Measurements from ENCODE around the gene CERS6. TPM values are rescaled to one million over a fixed set of nuclear protein-coding genes. Genes with fewer than 3 reads are reported as not detected.

Gene CERS6
- polyA plus RNA-seq, 3 donors from 2014 or later: 2.4 to 9.2 (median 5.6) TPM

DNA sequence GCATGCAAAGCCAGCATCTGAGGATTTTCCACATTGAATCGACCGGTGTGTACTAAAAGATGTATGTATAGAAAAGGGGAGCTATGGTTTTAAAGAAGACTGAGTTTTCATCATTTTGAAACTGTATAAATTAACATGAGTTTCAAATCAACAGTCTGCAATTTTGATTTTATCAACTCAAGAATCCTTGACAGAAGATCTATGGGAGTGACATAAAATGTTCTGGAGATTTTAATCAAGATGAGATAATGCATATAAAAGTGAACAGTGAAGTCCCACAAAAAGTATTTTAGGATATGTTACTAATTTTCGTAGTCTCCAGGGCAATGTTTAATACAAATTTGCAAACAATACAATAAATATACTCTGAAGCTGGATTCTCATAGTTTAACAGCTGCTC, 24.0 kb upstream of the CERS6 start:
- peaks cover 5 to 6% (median 6%) of the 10 kb centered on the region in 3 donors for H3K27me3 Mint-ChIP-seq (ENCODE audit: low read depth in 3 of 3)
- H3K9me3 Mint-ChIP-seq: no peaks in the 10 kb centered on the region
- DNase-seq: no peak
- peaks cover 16 to 37% of the 10 kb centered on the region in 2 donors for H3K4me1 Mint-ChIP-seq
- H3K4me3 Mint-ChIP-seq: no peak overlapping the region
- H3K36me3 Mint-ChIP-seq: no peaks in the 10 kb centered on the region
- no peak overlapping the region for H3K27ac Mint-ChIP-seq

DNA sequence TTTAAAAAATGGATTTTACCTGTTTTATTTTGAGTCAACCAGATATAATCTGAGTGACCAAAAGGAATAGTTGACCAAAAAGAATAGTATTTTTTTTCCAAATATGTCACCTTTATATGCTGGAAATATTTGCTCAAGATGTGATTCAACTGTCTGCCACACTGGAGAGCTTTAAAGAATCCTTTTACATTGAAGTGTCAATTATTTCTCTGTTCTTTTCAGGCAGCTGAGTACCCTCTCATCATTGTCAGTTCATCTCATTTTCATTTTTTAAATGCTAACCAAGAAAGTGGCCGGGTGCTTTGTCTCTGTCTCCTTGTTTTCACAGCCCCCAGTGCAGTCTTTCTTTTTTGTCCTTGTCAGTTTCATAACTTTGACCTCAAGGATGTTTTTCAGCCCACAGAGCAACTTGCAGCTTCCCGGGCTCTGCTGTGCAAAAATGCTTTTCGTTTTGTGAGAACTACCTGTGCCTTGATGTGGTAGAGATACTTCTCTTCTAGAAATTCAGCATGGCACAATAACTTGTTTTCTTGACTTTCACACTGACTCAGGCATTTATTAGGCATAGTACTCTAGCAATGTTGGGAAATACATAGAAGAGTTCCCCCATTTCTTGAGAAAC, 23.4 kb upstream of the CERS6 start:
- peaks cover 16 to 37% of the 10 kb centered on the region in 2 donors for H3K4me1 Mint-ChIP-seq
- peaks cover 4 to 6% (median 5%) of the 10 kb centered on the region in 3 donors for H3K27me3 Mint-ChIP-seq (ENCODE audit: low read depth in 3 of 3)
- peak overlapping the region in 1 of 5 donors; percentile 22 for H3K4me3 Mint-ChIP-seq
- no peaks in the 10 kb centered on the region for H3K9me3 Mint-ChIP-seq
- no peak for DNase-seq
- H3K27ac Mint-ChIP-seq: no peak overlapping the region
- H3K36me3 Mint-ChIP-seq: no peaks in the 10 kb centered on the region

GRCh38 chr2:168433527-168433926, 22.5 kb upstream of the CERS6 start:
- Mint-ChIP-seq H3K4me3 (no peak overlapping the region), H3K9me3 (no peaks in the 10 kb centered on the region), H3K36me3 (no peaks in the 10 kb centered on the region), H3K27ac (no peak overlapping the region), H3K27me3 (ENCODE audit: low read depth in 3 of 3) (peaks cover 3 to 6% (median 5%) of the 10 kb centered on the region in 3 donors), H3K4me1 (peaks cover 16 to 37% of the 10 kb centered on the region in 2 donors)
- DNase-seq: no peak

DNA sequence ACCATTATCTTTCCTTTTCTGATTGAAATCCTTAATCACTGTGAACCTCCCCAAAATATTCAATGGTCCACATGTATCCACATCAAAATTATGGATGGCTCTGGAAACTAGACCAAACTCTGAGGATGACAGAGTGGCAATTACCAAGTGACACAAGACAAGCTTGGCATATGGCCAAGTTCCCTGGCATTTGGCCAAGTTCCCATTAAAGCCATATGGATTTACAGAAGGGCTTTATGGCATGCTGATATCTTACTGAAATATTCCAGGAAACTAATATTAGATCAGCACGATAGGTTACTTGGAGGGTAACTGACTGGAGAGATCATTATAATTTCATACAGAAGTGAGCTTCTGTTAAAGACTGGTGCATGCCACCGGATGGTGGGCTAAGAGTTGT, 21.9 kb upstream of the CERS6 start:
- H3K9me3 Mint-ChIP-seq: no peaks in the 10 kb centered on the region
- H3K27me3 Mint-ChIP-seq (ENCODE audit: low read depth in 3 of 3): peaks cover 3 to 6% (median 5%) of the 10 kb centered on the region in 3 donors
- no peaks in the 10 kb centered on the region for H3K36me3 Mint-ChIP-seq
- H3K27ac Mint-ChIP-seq: no peak overlapping the region
- peaks cover 16 to 37% of the 10 kb centered on the region in 2 donors for H3K4me1 Mint-ChIP-seq
- no peak overlapping the region for H3K4me3 Mint-ChIP-seq
- DNase-seq: no peak

GRCh38 chr2:168436840-168437239, 19.2 kb upstream of the CERS6 start:
- no peaks in the 10 kb centered on the region for H3K36me3 Mint-ChIP-seq
- peaks cover 0 to 2% (median 0%) of the 10 kb centered on the region in 6 donors for H3K9me3 Mint-ChIP-seq
- no peak overlapping the region for H3K27ac Mint-ChIP-seq
- peaks cover 3 to 5% (median 3%) of the 10 kb centered on the region in 3 donors for H3K27me3 Mint-ChIP-seq (ENCODE audit: low read depth in 3 of 3)
- H3K4me1 Mint-ChIP-seq: peaks cover 16 to 36% of the 10 kb centered on the region in 2 donors
- H3K4me3 Mint-ChIP-seq: no peak overlapping the region
- DNase-seq: no peak

DNA sequence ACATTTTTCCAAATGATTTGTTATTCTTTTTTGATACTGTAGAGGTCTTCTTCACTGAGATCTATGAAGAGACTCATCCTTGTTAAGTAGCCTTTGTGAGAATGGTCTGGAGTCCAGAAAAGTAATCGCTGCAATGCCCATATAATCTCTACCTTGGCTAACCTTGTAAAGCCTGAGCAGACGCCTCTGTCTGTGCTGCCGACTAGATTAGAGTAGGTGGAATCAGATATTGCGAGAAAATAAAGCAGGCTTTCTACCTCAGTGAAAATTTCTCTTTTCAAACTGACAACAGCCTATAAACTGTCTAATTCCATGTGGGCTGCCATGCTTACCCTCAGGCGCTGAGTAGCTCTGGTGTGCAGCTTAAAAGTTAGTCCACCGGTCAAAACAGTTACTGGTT, 17.5 kb upstream of the CERS6 start:
- no peak for DNase-seq
- no peak overlapping the region for H3K4me3 Mint-ChIP-seq
- no peaks in the 10 kb centered on the region for H3K36me3 Mint-ChIP-seq
- peaks cover 3% of the 10 kb centered on the region in 3 donors for H3K27me3 Mint-ChIP-seq (ENCODE audit: low read depth in 3 of 3)
- peaks cover 8 to 19% of the 10 kb centered on the region in 2 donors for H3K4me1 Mint-ChIP-seq
- H3K27ac Mint-ChIP-seq: no peak overlapping the region
- H3K9me3 Mint-ChIP-seq: peaks cover 0 to 2% (median 0%) of the 10 kb centered on the region in 6 donors

DNA sequence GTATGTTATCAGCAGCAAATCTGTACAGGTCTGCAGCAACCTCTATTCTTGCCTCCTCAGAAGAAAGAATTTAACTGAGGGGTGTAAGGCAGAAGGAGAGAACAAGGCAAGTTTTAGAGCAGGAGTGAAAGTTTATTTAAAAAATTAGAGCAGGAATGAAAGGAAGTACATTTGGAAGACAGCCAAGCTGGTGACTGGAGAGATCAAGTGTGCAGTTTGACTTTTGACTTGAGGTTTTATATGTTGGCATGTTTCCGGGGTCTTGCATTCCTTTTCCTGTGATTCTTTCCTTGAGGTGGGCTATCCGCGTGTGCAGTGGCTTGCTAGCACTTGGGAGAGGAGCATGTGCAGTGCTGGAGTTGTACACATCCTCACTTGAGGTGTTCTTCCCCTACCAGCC, 16.5 kb upstream of the CERS6 start:
- Mint-ChIP-seq H3K4me3 (no peak overlapping the region), H3K27ac (no peak overlapping the region), H3K36me3 (no peaks in the 10 kb centered on the region), H3K4me1 (peaks cover 6 to 12% of the 10 kb centered on the region in 2 donors), H3K27me3 (ENCODE audit: low read depth in 3 of 3) (peaks cover 3% of the 10 kb centered on the region in 3 donors), H3K9me3 (peaks cover 0 to 2% (median 0%) of the 10 kb centered on the region in 6 donors)
- no peak for DNase-seq

- Mint-ChIP-seq H3K4me3 (no peak overlapping the region), H3K27me3 (ENCODE audit: low read depth in 3 of 3) (peaks cover 0 to 1% (median 0%) of the 10 kb centered on the region in 3 donors), H3K9me3 (peaks cover 0 to 8% (median 3%) of the 10 kb centered on the region in 6 donors), H3K4me1 (no peaks in the 10 kb centered on the region), H3K36me3 (no peaks in the 10 kb centered on the region), H3K27ac (no peak overlapping the region)
- DNase-seq: no peak
Measured at GRCh38 chr2:168441214-168441872, 14.7 kb upstream of the CERS6 start.

GRCh38 chr2:168443818-168444217, 12.3 kb upstream of the CERS6 start:
- peaks cover 0 to 8% (median 3%) of the 10 kb centered on the region in 6 donors for H3K9me3 Mint-ChIP-seq
- no peaks in the 10 kb centered on the region for H3K4me1 Mint-ChIP-seq
- DNase-seq: no peak
- H3K36me3 Mint-ChIP-seq: peaks cover 0 to 3% (median 0%) of the 10 kb centered on the region in 3 donors
- H3K27ac Mint-ChIP-seq: no peak overlapping the region
- H3K4me3 Mint-ChIP-seq: no peak overlapping the region
- peaks cover 0 to 2% (median 0%) of the 10 kb centered on the region in 3 donors for H3K27me3 Mint-ChIP-seq (ENCODE audit: low read depth in 3 of 3)

- DNase-seq: no peak
- H3K27me3 Mint-ChIP-seq (ENCODE audit: low read depth in 3 of 3): peaks cover 0 to 2% (median 0%) of the 10 kb centered on the region in 3 donors
- no peak overlapping the region for H3K4me3 Mint-ChIP-seq
- no peaks in the 10 kb centered on the region for H3K4me1 Mint-ChIP-seq
- H3K36me3 Mint-ChIP-seq: peaks cover 0 to 3% (median 0%) of the 10 kb centered on the region in 3 donors
- no peak overlapping the region for H3K27ac Mint-ChIP-seq
- H3K9me3 Mint-ChIP-seq: peaks cover 0 to 8% (median 2%) of the 10 kb centered on the region in 6 donors
Measured at GRCh38 chr2:168445960-168446359, 10.1 kb upstream of the CERS6 start.

- peaks cover 0 to 2% (median 0%) of the 10 kb centered on the region in 3 donors for H3K27me3 Mint-ChIP-seq (ENCODE audit: low read depth in 3 of 3)
- peaks cover 0 to 8% (median 2%) of the 10 kb centered on the region in 6 donors for H3K9me3 Mint-ChIP-seq
- H3K27ac Mint-ChIP-seq: no peak overlapping the region
- no peak overlapping the region for H3K4me3 Mint-ChIP-seq
- no peak for DNase-seq
- H3K4me1 Mint-ChIP-seq: no peaks in the 10 kb centered on the region
- H3K36me3 Mint-ChIP-seq: peaks cover 0 to 3% (median 0%) of the 10 kb centered on the region in 3 donors
Measured at GRCh38 chr2:168448980-168449379, 7.1 kb upstream of the CERS6 start.

- no peak overlapping the region for H3K4me3 Mint-ChIP-seq
- no peak overlapping the region for H3K27ac Mint-ChIP-seq
- H3K4me1 Mint-ChIP-seq: no peaks in the 10 kb centered on the region
Measured at GRCh38 chr2:168449419-168449818, 6.7 kb upstream of the CERS6 start.

GRCh38 chr2:168450171-168450570, 5.9 kb upstream of the CERS6 start:
- peaks cover 0 to 3% (median 0%) of the 10 kb centered on the region in 3 donors for H3K36me3 Mint-ChIP-seq
- H3K27me3 Mint-ChIP-seq (ENCODE audit: low read depth in 3 of 3): peaks cover 0 to 2% (median 0%) of the 10 kb centered on the region in 3 donors
- DNase-seq: no peak
- H3K27ac Mint-ChIP-seq: no peak overlapping the region
- no peak overlapping the region for H3K4me3 Mint-ChIP-seq
- H3K9me3 Mint-ChIP-seq: peaks cover 0 to 8% (median 2%) of the 10 kb centered on the region in 6 donors
- no peaks in the 10 kb centered on the region for H3K4me1 Mint-ChIP-seq

More at GRCh38 chr2:168449419-168449818, 6.7 kb upstream of the CERS6 start:
- Mint-ChIP-seq H3K36me3 (peaks cover 0 to 3% (median 0%) of the 10 kb centered on the region in 3 donors), H3K9me3 (peaks cover 0 to 8% (median 2%) of the 10 kb centered on the region in 6 donors), H3K27me3 (ENCODE audit: low read depth in 3 of 3) (peaks cover 0 to 2% (median 0%) of the 10 kb centered on the region in 3 donors)
- no peak for DNase-seq

DNA sequence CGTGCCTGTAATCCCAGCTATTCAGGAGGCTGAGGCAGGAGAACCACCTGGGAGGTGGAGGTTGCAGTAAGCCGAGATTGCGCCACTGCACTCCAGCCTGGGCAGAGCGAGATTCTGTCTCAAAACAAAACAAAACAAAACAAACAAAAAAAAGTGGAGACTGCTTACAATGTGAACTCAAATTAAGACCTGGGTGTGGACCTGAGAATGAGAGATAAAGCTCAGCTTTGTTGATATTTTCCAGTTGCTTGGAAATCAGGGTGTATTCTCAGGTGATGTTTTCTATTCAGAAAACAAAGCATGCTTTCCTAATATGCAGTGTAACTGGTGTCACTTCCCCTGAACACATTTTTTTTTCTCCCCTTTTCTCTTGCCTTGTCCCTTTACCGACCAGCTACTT, 5.3 kb upstream of the CERS6 start:
- no peak for DNase-seq
- Mint-ChIP-seq H3K4me3 (no peak overlapping the region), H3K36me3 (peaks cover 0 to 3% (median 0%) of the 10 kb centered on the region in 3 donors), H3K27ac (no peak overlapping the region), H3K4me1 (no peaks in the 10 kb centered on the region), H3K27me3 (ENCODE audit: low read depth in 3 of 3) (peaks cover 0 to 2% (median 0%) of the 10 kb centered on the region in 3 donors), H3K9me3 (peaks cover 0 to 4% (median 1%) of the 10 kb centered on the region in 6 donors)

All from immature natural killer cell (primary cell).